Measurements from ENCODE around the gene KDELR3.

GRCh38 chr22:38497869-38498268 is 30.0 kb downstream of the KDELR3 start:
- no peak for TF ChIP-seq REST (IDR thresholded peaks at IDR 0.05; ENCODE audit: low read depth)
- TF ChIP-seq YY1 (IDR thresholded peaks at IDR 0.05; ENCODE audit: low read depth), result no peak

All from Ishikawa (cell line).